H1 (cell line): ENCODE results near the gene DHX32. TPM values are rescaled to one million over a fixed set of nuclear protein-coding genes. Genes with fewer than 3 reads are reported as not detected.

Experiments used
- CTCF ChIA-PET: fragments of 300-600 bp; sonication (Branson Sonifier 250); formaldehyde crosslinking; loops from one replicate; lab custom pipeline; 2021; ENCODE audit not compliant: partially characterized antibody; lab: Charles Lee
- POLR2A ChIA-PET: fragments of 300-600 bp; sonication (Branson Sonifier 250); formaldehyde crosslinking; loops from one replicate; lab custom pipeline; 2021; ENCODE audit warnings: inconsistent platforms; ENCODE audit not compliant: partially characterized antibody; lab: Charles Lee
- DNase-seq, 2 experiments: peaks; one replicate each; pipeline versions ENCODE4 v3.0.0 to v3.0.0-alpha.2; 2010 to 2022; ENCODE audit warnings: low spot score in 2 of 2, low read depth in 1 of 2, mixed read lengths in 1 of 2
- FAIRE-seq: peaks from 2 replicates; lab custom pipeline; 2011; peaks lifted over from hg19 to GRCh38; lab: Jason Lieb, UNC
- H2AFZ ChIP-seq: 2 replicates; pipeline ENCODE4 v1.8.1; 2012; ENCODE audit warnings: low read length, inconsistent platforms
- H2AK5ac ChIP-seq: 2 replicates; pipeline ENCODE4 v1.6.1; 2013; ENCODE audit warnings: low read depth, low read length
- H2BK120ac ChIP-seq: replicated peaks from 2 replicates; pipeline ENCODE3; 2013; ENCODE audit warnings: low read depth, low read length, inconsistent platforms
- H2BK12ac ChIP-seq: 2 replicates; pipeline ENCODE4 v1.6.1; 2013; ENCODE audit warnings: low read depth, low read length
- H2BK15ac ChIP-seq: 2 replicates; pipeline ENCODE4 v1.6.1; 2013; ENCODE audit warnings: low read length
- H2BK20ac ChIP-seq: 2 replicates; pipeline ENCODE4 v1.6.1; 2013; ENCODE audit warnings: low read length
- H2BK5ac ChIP-seq: 2 replicates; pipeline ENCODE4 v1.6.1; 2013; ENCODE audit warnings: low read depth, low read length
- H3K14ac ChIP-seq: 2 replicates; pipeline ENCODE4 v1.6.1; 2013; ENCODE audit warnings: inconsistent platforms; ENCODE audit not compliant: insufficient read length
- H3K18ac ChIP-seq: 2 replicates; pipeline ENCODE4 v1.6.1; 2013; ENCODE audit warnings: low read length; ENCODE audit errors: extremely low read depth
- H3K23ac ChIP-seq: 2 replicates; pipeline ENCODE4 v1.6.1; 2013; ENCODE audit warnings: inconsistent platforms; ENCODE audit not compliant: insufficient read length
- H3K23me2 ChIP-seq: 2 replicates; pipeline ENCODE4 v1.6.1; 2013; ENCODE audit warnings: low read depth, low read length
- H3K27ac ChIP-seq: 2 replicates; pipeline ENCODE4 v1.6.1; 2011; ENCODE audit warnings: low read depth, low read length, inconsistent platforms
- H3K27me3 ChIP-seq, 4 experiments: replicated peaks in 1 of 4; 1 replicate in 1 of 4; 2 replicates in 3 of 4; pipeline versions ENCODE4 v1.6.1 to v1.8.1; 2011 to 2013; ENCODE audit warnings: low read length in 3 of 4, mild to moderate bottlenecking in 3 of 4, inconsistent platforms in 2 of 4, mixed read lengths in 2 of 4, moderate library complexity in 1 of 4; ENCODE audit not compliant: control insufficient read depth in 3 of 4, insufficient read depth in 3 of 4; ENCODE audit errors: extremely low read depth in 1 of 4
- H3K36me3 ChIP-seq, 4 experiments: 2 replicates each; pipeline versions ENCODE4 v1.6.1 to v1.8.1; 2011 to 2013; ENCODE audit warnings: mild to moderate bottlenecking in 4 of 4, low read length in 3 of 4, moderate library complexity in 2 of 4, control low read depth in 1 of 4, inconsistent platforms in 1 of 4; ENCODE audit not compliant: insufficient read depth in 4 of 4, control insufficient read depth in 2 of 4
- H3K4ac ChIP-seq: replicated peaks from 2 replicates; pipeline ENCODE3; 2013; ENCODE audit warnings: low read length, low read depth, mixed read lengths, inconsistent platforms; ENCODE audit not compliant: insufficient read length
- H3K4me1 ChIP-seq, 4 experiments: replicated peaks in 1 of 4; 1 replicate in 1 of 4; 2 replicates in 3 of 4; pipeline versions ENCODE4 v1.6.1 to v1.8.1; 2011 to 2013; ENCODE audit warnings: low read length in 3 of 4, inconsistent platforms in 2 of 4, mixed read lengths in 1 of 4; ENCODE audit not compliant: insufficient read depth in 4 of 4, control insufficient read depth in 3 of 4
- H3K4me2 ChIP-seq, 2 experiments: 2 replicates each; pipeline versions ENCODE4 v1.6.1 to v1.8.1; 2011 to 2013; ENCODE audit warnings: low read depth in 2 of 2, low read length in 2 of 2, control low read depth in 1 of 2, inconsistent platforms in 1 of 2, mild to moderate bottlenecking in 1 of 2; ENCODE audit not compliant: insufficient read depth in 1 of 2
- H3K4me3 ChIP-seq, 4 experiments: fragments of 200-600, 300-600 bp in 1 of 4; sonication (generic), shearing (Covaris generic), sonication (Bioruptor Twin) in 1 of 4; 2 replicates each; pipeline versions ENCODE4 v1.5.1 to v1.8.1; 2011 to 2016; ENCODE audit warnings: low read length in 4 of 4, low read depth in 3 of 4, control low read depth in 2 of 4, inconsistent platforms in 2 of 4, mild to moderate bottlenecking in 2 of 4, mixed read lengths in 1 of 4, moderate library complexity in 1 of 4; ENCODE audit not compliant: insufficient read depth in 2 of 4; ENCODE audit errors: extremely low read depth in 1 of 4
- H3K56ac ChIP-seq: replicated peaks from 2 replicates; pipeline ENCODE3; 2013; ENCODE audit warnings: low read depth, mild to moderate bottlenecking, mixed read lengths, low read length, inconsistent platforms; ENCODE audit not compliant: insufficient read length
- H3K79me1 ChIP-seq: 2 replicates; pipeline ENCODE4 v1.6.1; 2013; ENCODE audit warnings: low read depth, low read length, control low read depth
- H3K79me2 ChIP-seq, 2 experiments: 2 replicates each; pipeline versions ENCODE4 v1.6.1 to v1.8.1; 2012 to 2013; ENCODE audit warnings: low read length in 2 of 2, mild to moderate bottlenecking in 2 of 2, inconsistent platforms in 1 of 2; ENCODE audit not compliant: insufficient read depth in 2 of 2, control insufficient read depth in 1 of 2
- H3K9ac ChIP-seq, 4 experiments: replicated peaks in 1 of 4; 1 replicate in 1 of 4; 2 replicates in 3 of 4; pipeline versions ENCODE4 v1.6.1 to v1.8.1; 2011 to 2013; ENCODE audit warnings: low read depth in 3 of 4, low read length in 3 of 4, control low read depth in 2 of 4, mild to moderate bottlenecking in 2 of 4, moderate library complexity in 2 of 4, inconsistent platforms in 1 of 4; ENCODE audit errors: extremely low read depth in 1 of 4
- H3K9me3 ChIP-seq, 2 experiments: 2 replicates each; pipeline versions ENCODE4 v1.6.1 to v1.8.1; 2012 to 2013; ENCODE audit warnings: mild to moderate bottlenecking in 2 of 2, moderate library complexity in 2 of 2, control low read depth in 1 of 2, inconsistent platforms in 1 of 2, low read depth in 1 of 2, low read length in 1 of 2, mixed read lengths in 1 of 2; ENCODE audit not compliant: insufficient read depth in 2 of 2
- H4K20me1 ChIP-seq, 2 experiments: replicated peaks in 1 of 2; 2 replicates each; pipeline versions ENCODE3 to v1.8.1; 2011 to 2013; ENCODE audit warnings: inconsistent platforms in 2 of 2, low read length in 2 of 2, mild to moderate bottlenecking in 1 of 2; ENCODE audit not compliant: insufficient read depth in 2 of 2, control insufficient read depth in 1 of 2
- H4K5ac ChIP-seq: 2 replicates; pipeline ENCODE4 v1.6.1; 2013; ENCODE audit warnings: low read length, low read depth, mixed read lengths, inconsistent platforms; ENCODE audit not compliant: insufficient read length
- H4K8ac ChIP-seq: 2 replicates; pipeline ENCODE4 v1.8.0; 2013; ENCODE audit warnings: mild to moderate bottlenecking, moderate library complexity, low read length, inconsistent platforms; ENCODE audit not compliant: insufficient read depth; ENCODE audit errors: extremely low read depth
- H4K91ac ChIP-seq: replicated peaks from 2 replicates; pipeline ENCODE3; 2013; ENCODE audit warnings: low read length, mixed read lengths, inconsistent platforms; ENCODE audit not compliant: insufficient read length
- ATF2 ChIP-seq: IDR thresholded peaks from 2 replicates; pipeline ENCODE4 v1.6.1; 2012; ENCODE audit warnings: low read length, inconsistent platforms
- BACH1 ChIP-seq: IDR thresholded peaks from 2 replicates; pipeline ENCODE4 v1.6.1; 2012; ENCODE audit warnings: low read length, improper control_type of control experiment
- CEBPB ChIP-seq: IDR thresholded peaks from 2 replicates; pipeline ENCODE4 v1.6.1; 2012; ENCODE audit warnings: low read depth, low read length
- EZH2 ChIP-seq: fragments of 200-600 bp; sonication (generic); IDR thresholded peaks from 2 replicates; pipeline ENCODE4 v1.7.1; 2012; ENCODE audit warnings: low read depth, mild to moderate bottlenecking, moderate library complexity, low read length, inconsistent platforms; ENCODE audit not compliant: severe bottlenecking
- HDAC6 ChIP-seq: IDR thresholded peaks from one replicate; pipeline ENCODE4 v1.7.1; 2012; ENCODE audit warnings: low read depth, mild to moderate bottlenecking, inconsistent platforms, low read length, moderate library complexity
- KDM5A ChIP-seq: fragments of 200-600 bp; IDR thresholded peaks from 2 replicates; pipeline ENCODE4 v1.7.1; 2012; ENCODE audit warnings: mild to moderate bottlenecking, low read length, inconsistent platforms, mixed read lengths
- SUZ12 ChIP-seq: fragments of 200-600 bp; sonication (generic); IDR thresholded peaks from 2 replicates; pipeline ENCODE4 v1.6.1; 2012; ENCODE audit warnings: mild to moderate bottlenecking, inconsistent platforms, low read length, moderate library complexity, mixed read lengths
- TAF1 ChIP-seq: IDR thresholded peaks from 2 replicates; pipeline ENCODE4 v1.6.1; 2011; ENCODE audit warnings: mild to moderate bottlenecking, low read depth, low read length
- YY1 ChIP-seq: IDR thresholded peaks from 2 replicates; pipeline ENCODE4 v1.6.1; 2011; ENCODE audit warnings: low read depth, mild to moderate bottlenecking, low read length
- WGBS, 2 experiments: shearing (Covaris generic) in 1 of 2; methylation state at CpG; one replicate each; pipeline versions ENCODE4 v1.1.6 to v1.1.7; 2013 to 2015; ENCODE audit warnings: low lambda C conversion rate in 2 of 2, mixed read lengths in 2 of 2, inconsistent platforms in 1 of 2, low coverage in 1 of 2, missing lambda C conversion rate in 1 of 2; ENCODE audit not compliant: insufficient replicate concordance in 2 of 2, insufficient coverage in 1 of 2, insufficient read length in 1 of 2; ENCODE audit errors: extremely low coverage in 1 of 2, missing lambda C conversion rate in 1 of 2; 5-methylcytosine and 5-hydroxymethylcytosine counted together
- polyA plus RNA-seq, 7 experiments: library from polyadenylated mRNA; depleted of rRNA in 3 of 7; stranded (reverse) in 5 of 7; unstranded in 2 of 7; fragments of >200 nt in 5 of 7; fragments of 200-250 nt in 2 of 7; gene quantifications; 1 replicate in 5 of 7; 2 replicates in 1 of 7; 4 replicates in 1 of 7; pipeline versions ENCODE4 v1.2.1 to v1.2.3, GENCODE V29; 2011 to 2013; ENCODE audit warnings: missing spikeins in 2 of 7, mixed read lengths in 2 of 7
- total RNA-seq: library from RNA; stranded (reverse); fragmentation: NEBNext Ultra II Directional; extraction: Animal tissue kit (Norgen Biotek cat#: 25700); gene quantifications from 2 replicates; pipeline ENCODE4 v1.2.1, GENCODE V29; 2021

DHX32 gene
- total and polyA plus RNA-seq, 2 of the 8 experiments (the other 6 are each of a cell fraction or from before 2014, with no cell fraction given), result 12.4 to 15.8 TPM

- H3K56ac ChIP-seq, result no peak overlapping the region
- no peaks in the 10 kb centered on the region for H3K4me1 ChIP-seq
- no peaks in the 10 kb centered on the region for H3K23me2 ChIP-seq
- H3K18ac ChIP-seq, result no peak overlapping the region
- no peak overlapping the region for H2BK120ac ChIP-seq
- H3K27me3 ChIP-seq, result no peaks in the 10 kb centered on the region
- H4K20me1 ChIP-seq, result peaks cover 0 to 3% of the 10 kb centered on the region in 2 experiments
- no peaks in the 10 kb centered on the region for H3K9me3 ChIP-seq
- H3K36me3 ChIP-seq, result peaks cover 0 to 21% (median 9%) of the 10 kb centered on the region in 4 experiments; a peak in 5 of 8 replicates
- ChIA-PET POLR2A (no interaction called here), CTCF (interaction anchor here (0.6 kb wide), 1 partner anchor 863 kb away, joined by 3 read pairs; no protein-coding TSS in a partner anchor)
- no peak overlapping the region for H3K4ac ChIP-seq
- WGBS, 2 experiments, result 85% methylated on average over 6 of the region's 6 CpGs; no CpG with 5 or more reads in 1 of the 2 experiments
- H2BK12ac ChIP-seq, result no peak overlapping the region
- no peak overlapping the region for H4K91ac ChIP-seq
- H3K4me3 ChIP-seq, result no peak overlapping the region
- no peak overlapping the region for H3K23ac ChIP-seq
- no peak for TF ChIP-seq SUZ12
- TF ChIP-seq TAF1, result no peak
- TF ChIP-seq HDAC6, result no peak
- no peak for TF ChIP-seq YY1
- no peak for TF ChIP-seq BACH1
- TF ChIP-seq ATF2, result no peak
- no peak for TF ChIP-seq KDM5A
- no peak for TF ChIP-seq EZH2
- no peak for TF ChIP-seq CEBPB
- H4K5ac ChIP-seq, result no peak overlapping the region
- no peak overlapping the region for H2BK5ac ChIP-seq
- peaks cover 2% of the 10 kb centered on the region; the same call in 1 of the 2 replicates for H3K79me1 ChIP-seq
- FAIRE-seq (no peak), DNase-seq (no peak)
- H3K14ac ChIP-seq, result no peak overlapping the region
- H2AK5ac ChIP-seq, result no peak overlapping the region
- H4K8ac ChIP-seq, result no peak overlapping the region
- H3K79me2 ChIP-seq, result 0 out of 4 replicates have a peak, but pooled peaks cover 0 to 5% of the 10 kb centered on the region in 2 experiments
- no peak overlapping the region for H2AFZ ChIP-seq
- no peak overlapping the region for H3K9ac ChIP-seq
- no peak overlapping the region for H3K27ac ChIP-seq
- no peak overlapping the region for H3K4me2 ChIP-seq
- no peak overlapping the region for H2BK20ac ChIP-seq
- no peak overlapping the region for H2BK15ac ChIP-seq
Measured at GRCh38 chr10:125817337-125817946, 63.6 kb downstream of the DHX32 start.
